Measurements from ENCODE around the gene FBXW4. TPM values are rescaled to one million over a fixed set of nuclear protein-coding genes. Genes with fewer than 3 reads are reported as not detected.
A peak's percentile ranks its signal among the peaks of the same experiment; 100 is the strongest.

Gene FBXW4
- total RNA-seq, 2 experiments from 2014 or later = 37.6 to 38.2 TPM

GRCh38 chr10:101690461-101690860, 4.5 kb downstream of the FBXW4 start:
- no peak for ATAC-seq
- no peaks in the 10 kb centered on the region for H3K27me3 Mint-ChIP-seq
- H3K4me3 Mint-ChIP-seq = no peak overlapping the region
- H3K4me1 Mint-ChIP-seq (ENCODE audit: low read depth) = peaks cover 66% of the 10 kb centered on the region
- no peaks in the 10 kb centered on the region for H3K9me3 Mint-ChIP-seq
- peaks cover 21% of the 10 kb centered on the region for H3K36me3 Mint-ChIP-seq (ENCODE audit: low read depth)
- ChIA-PET POLR2A (interaction anchor here (0.7 to 1.0 kb wide), 2 partner anchors 10 to 88 kb away, joined by 3 to 4 read pairs; no protein-coding TSS in a partner anchor), CTCF (interaction anchor here (3.6 kb wide), 1 partner anchor 91 kb away, joined by 18 read pairs; no protein-coding TSS in a partner anchor)
- H3K27ac Mint-ChIP-seq = peak overlapping the region; percentile 10
- intact Hi-C loops (cut with micrococcal nuclease) = no loop called here
- no peak for TF ChIP-seq CTCF (IDR thresholded peaks at IDR 0.05)
- DNase-seq = no peak

GRCh38 chr10:101687071-101687658, 7.8 kb downstream of the FBXW4 start:
- peaks cover 32% of the 10 kb centered on the region for H3K36me3 Mint-ChIP-seq (ENCODE audit: low read depth)
- DNase-seq (no peak), ATAC-seq (no peak)
- intact Hi-C loops (cut with micrococcal nuclease) = no loop called here
- no peaks in the 10 kb centered on the region for H3K9me3 Mint-ChIP-seq
- no peak for TF ChIP-seq CTCF (IDR thresholded peaks at IDR 0.05)
- CTCF ChIA-PET = interaction anchor here (0.6 to 3.6 kb wide), 2 partner anchors 95 to 149 kb away, joined by 3 to 18 read pairs; no protein-coding TSS in a partner anchor
- no peaks in the 10 kb centered on the region for H3K27me3 Mint-ChIP-seq
- H3K4me3 Mint-ChIP-seq = no peak overlapping the region
- H3K4me1 Mint-ChIP-seq (ENCODE audit: low read depth) = peaks cover 78% of the 10 kb centered on the region
- POLR2A ChIA-PET = interaction anchor here (0.7 kb wide), 1 partner anchor 15 kb away, joined by 3 read pairs; no protein-coding TSS in a partner anchor
- H3K27ac Mint-ChIP-seq = peak overlapping the region; percentile 4

- TF ChIP-seq CTCF (IDR thresholded peaks at IDR 0.05) = no peak
- Mint-ChIP-seq H3K4me3 (no peak overlapping the region), H3K36me3 (ENCODE audit: low read depth) (peaks cover 32% of the 10 kb centered on the region), H3K27me3 (no peaks in the 10 kb centered on the region), H3K9me3 (no peaks in the 10 kb centered on the region), H3K27ac (no peak overlapping the region), H3K4me1 (ENCODE audit: low read depth) (peaks cover 76% of the 10 kb centered on the region)
- CTCF ChIA-PET = interaction anchor here (1.2 kb wide), 1 partner anchor 84 kb away, joined by 3 read pairs; no protein-coding TSS in a partner anchor
- POLR2A ChIA-PET = no interaction called here
- intact Hi-C loops (cut with micrococcal nuclease) = no loop called here
- no peak for DNase-seq
- ATAC-seq = no peak
Observed at GRCh38 chr10:101686133-101686925, 8.6 kb downstream of the FBXW4 start.

GRCh38 chr10:101684782-101685181, 10.2 kb downstream of the FBXW4 start:
- peaks cover 32% of the 10 kb centered on the region for H3K36me3 Mint-ChIP-seq (ENCODE audit: low read depth)
- H3K9me3 Mint-ChIP-seq = no peaks in the 10 kb centered on the region
- CTCF ChIA-PET = interaction anchor here (1.1 to 2.6 kb wide), 2 partner anchors 9 to 20 kb away, joined by 3 to 8 read pairs; no protein-coding TSS in a partner anchor
- TF ChIP-seq CTCF (IDR thresholded peaks at IDR 0.05) = no peak
- no peaks in the 10 kb centered on the region for H3K27me3 Mint-ChIP-seq
- peaks cover 63% of the 10 kb centered on the region for H3K4me1 Mint-ChIP-seq (ENCODE audit: low read depth)
- no peak overlapping the region for H3K4me3 Mint-ChIP-seq
- H3K27ac Mint-ChIP-seq = no peak overlapping the region
- intact Hi-C loops (cut with micrococcal nuclease) = no loop called here
- DNase-seq (no peak), ATAC-seq (no peak)
- POLR2A ChIA-PET = no interaction called here
